ENCODE results near the gene SLC35B3. TPM values are rescaled to one million over a fixed set of nuclear protein-coding genes. Genes with fewer than 3 reads are reported as not detected.
"Not testable (repeated sequence)": the region's sequence is repeated elsewhere in the genome, so short reads cannot be mapped to it uniquely, and the experiment has no call there.

Gene SLC35B3
- total and polyA plus RNA-seq, 10 of the 15 experiments (the other 5 are each of a cell fraction or from before 2014, with no cell fraction given): 10.5 to 28.1 (median 12.4) TPM

DNA sequence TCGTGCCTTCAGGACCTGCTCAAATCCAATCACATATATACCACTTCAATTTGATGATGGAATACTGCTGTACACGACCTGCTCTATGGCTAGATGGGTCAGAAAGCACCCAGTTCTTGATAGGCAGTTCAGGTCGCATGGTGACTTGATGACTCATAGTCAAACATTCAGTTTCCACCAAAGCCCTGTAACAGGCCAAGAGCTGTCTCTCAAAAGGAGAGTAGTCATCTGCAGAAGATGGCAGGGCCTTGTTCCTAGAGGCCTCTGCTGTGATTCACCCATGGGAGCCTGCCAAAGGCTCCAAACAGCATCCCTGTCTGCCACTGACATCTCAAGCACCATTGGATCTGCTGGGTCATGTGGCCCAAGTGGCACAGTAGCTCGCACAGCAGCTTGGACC is 29.4 kb downstream of the SLC35B3 start:
- H3K4me3 ChIP-seq; H3K36me3 ChIP-seq (ENCODE audit: control insufficient read depth in 2 of 2, insufficient read depth in 2 of 2, low read length in 1 of 2); H2AFZ ChIP-seq (ENCODE audit: control insufficient read depth, low read depth, low read length); CTCF ChIA-PET; BruUV-seq (replicated peaks); ATAC-seq; H4K20me1 ChIP-seq (ENCODE audit: control insufficient read depth, insufficient read depth); DNase-seq (ENCODE audit: low read depth, low spot score); H3K27ac ChIP-seq (ENCODE audit: control insufficient read depth, insufficient read depth); H3K79me2 ChIP-seq (ENCODE audit: control insufficient read depth, insufficient read depth, low read length); H3K9ac ChIP-seq (ENCODE audit: control insufficient read depth, insufficient read depth, low read length); H3K27me3 ChIP-seq (replicated peaks in 1 of 2; ENCODE audit: control insufficient read depth in 2 of 2, insufficient read depth in 2 of 2, low read length in 1 of 2); SMC1A ChIA-PET (ENCODE audit: uncharacterized antibody, unreplicated experiment); H3K9me3 ChIP-seq (replicated peaks; ENCODE audit: control insufficient read depth, insufficient read depth, low read length); in situ Hi-C loops (cut with MboI); POLR2A ChIA-PET; FAIRE-seq; H3K4me1 ChIP-seq (ENCODE audit: control insufficient read depth, insufficient read depth, low read length); intact Hi-C loops (cut with micrococcal nuclease; ENCODE audit: unreplicated experiment); RAD21 ChIA-PET (ENCODE audit: unreplicated experiment); H3K4me2 ChIP-seq (ENCODE audit: control insufficient read depth, insufficient read depth): not testable (repeated sequence)
- 50% methylated on average over 4 of the region's 4 CpGs for WGBS (ENCODE audit: insufficient coverage, insufficient replicate concordance, low lambda C conversion rate, missing lambda C conversion rate)
- TF ChIP-seq, protein P1, sequence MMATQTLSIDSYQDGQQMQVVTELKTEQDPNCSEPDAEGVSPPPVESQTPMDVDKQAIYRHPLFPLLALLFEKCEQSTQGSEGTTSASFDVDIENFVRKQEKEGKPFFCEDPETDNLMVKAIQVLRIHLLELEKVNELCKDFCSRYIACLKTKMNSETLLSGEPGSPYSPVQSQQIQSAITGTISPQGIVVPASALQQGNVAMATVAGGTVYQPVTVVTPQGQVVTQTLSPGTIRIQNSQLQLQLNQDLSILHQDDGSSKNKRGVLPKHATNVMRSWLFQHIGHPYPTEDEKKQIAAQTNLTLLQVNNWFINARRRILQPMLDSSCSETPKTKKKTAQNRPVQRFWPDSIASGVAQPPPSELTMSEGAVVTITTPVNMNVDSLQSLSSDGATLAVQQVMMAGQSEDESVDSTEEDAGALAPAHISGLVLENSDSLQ (IDR thresholded peaks at IDR 0.05): peak; percentile 69

DNA sequence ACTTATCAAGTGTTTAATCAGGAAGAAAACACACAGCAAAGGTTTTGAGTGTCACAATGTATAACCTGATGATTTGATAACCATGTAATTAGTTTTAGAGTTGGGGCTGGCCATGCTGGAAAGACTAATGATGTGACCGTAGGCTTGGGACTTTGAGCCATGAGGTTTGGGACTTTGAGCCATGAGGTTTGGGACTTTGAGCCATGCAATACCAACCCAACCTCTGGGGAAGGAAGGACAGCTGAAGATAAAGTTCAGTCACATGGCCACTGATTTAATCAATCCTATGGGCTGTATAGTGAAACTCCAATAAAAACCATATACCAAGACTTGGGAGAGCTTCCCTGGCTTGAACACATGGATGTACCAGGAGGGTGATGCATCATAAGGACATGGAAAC is 32.8 kb downstream of the SLC35B3 start:
- 65% methylated on average over 1 of the region's 1 CpG for WGBS (ENCODE audit: insufficient coverage, insufficient replicate concordance, low lambda C conversion rate, missing lambda C conversion rate)
- no peaks in the 10 kb centered on the region for H3K27me3 ChIP-seq (replicated peaks in 1 of 2; ENCODE audit: control insufficient read depth in 2 of 2, insufficient read depth in 2 of 2, low read length in 1 of 2)
- no peak overlapping the region for H3K27ac ChIP-seq (ENCODE audit: control insufficient read depth, insufficient read depth)
- in situ Hi-C loops (cut with MboI): no loop called here
- CTCF ChIA-PET: no interaction called here
- H3K4me3 ChIP-seq: no peak overlapping the region
- POLR2A ChIA-PET: no interaction called here
- no peaks in the 10 kb centered on the region for H4K20me1 ChIP-seq (ENCODE audit: control insufficient read depth, insufficient read depth)
- intact Hi-C loops (cut with micrococcal nuclease; ENCODE audit: unreplicated experiment): no loop called here
- H3K4me1 ChIP-seq (ENCODE audit: control insufficient read depth, insufficient read depth, low read length): no peaks in the 10 kb centered on the region
- H3K36me3 ChIP-seq (ENCODE audit: control insufficient read depth in 2 of 2, insufficient read depth in 2 of 2, low read length in 1 of 2): no peaks in the 10 kb centered on the region; a peak in 1 of 4 replicates
- SMC1A ChIA-PET (ENCODE audit: uncharacterized antibody, unreplicated experiment): no interaction called here
- H3K9me3 ChIP-seq (replicated peaks; ENCODE audit: control insufficient read depth, insufficient read depth, low read length): no peaks in the 10 kb centered on the region
- H3K79me2 ChIP-seq (ENCODE audit: control insufficient read depth, insufficient read depth, low read length): no peaks in the 10 kb centered on the region
- RAD21 ChIA-PET (ENCODE audit: unreplicated experiment): no interaction called here
- no peak overlapping the region for H3K9ac ChIP-seq (ENCODE audit: control insufficient read depth, insufficient read depth, low read length)
- ATAC-seq (no peak), FAIRE-seq (no peak), DNase-seq (ENCODE audit: low read depth, low spot score) (no peak)
- no peak overlapping the region for H3K4me2 ChIP-seq (ENCODE audit: control insufficient read depth, insufficient read depth)
- BruUV-seq (replicated peaks): no TSS peak
- H2AFZ ChIP-seq (ENCODE audit: control insufficient read depth, low read depth, low read length): no peak overlapping the region
- TF ChIP-seq NFIC (IDR thresholded peaks at IDR 0.05; ENCODE audit: low read depth, low read length) (no peak), TAF1 (IDR thresholded peaks at IDR 0.05; ENCODE audit: borderline replicate concordance, low read depth, low read length) (no peak), SREBF2 (IDR thresholded peaks at IDR 0.05; ENCODE audit: low read length) (no peak), NRF1 (conservative IDR thresholded peaks at IDR 0.05; ENCODE audit: low read depth, low read length) (no peak), NFXL1 (IDR thresholded peaks at IDR 0.05; ENCODE audit: borderline replicate concordance) (no peak), HDGF (IDR thresholded peaks at IDR 0.05) (no peak)
- TF ChIP-seq, protein P2, sequence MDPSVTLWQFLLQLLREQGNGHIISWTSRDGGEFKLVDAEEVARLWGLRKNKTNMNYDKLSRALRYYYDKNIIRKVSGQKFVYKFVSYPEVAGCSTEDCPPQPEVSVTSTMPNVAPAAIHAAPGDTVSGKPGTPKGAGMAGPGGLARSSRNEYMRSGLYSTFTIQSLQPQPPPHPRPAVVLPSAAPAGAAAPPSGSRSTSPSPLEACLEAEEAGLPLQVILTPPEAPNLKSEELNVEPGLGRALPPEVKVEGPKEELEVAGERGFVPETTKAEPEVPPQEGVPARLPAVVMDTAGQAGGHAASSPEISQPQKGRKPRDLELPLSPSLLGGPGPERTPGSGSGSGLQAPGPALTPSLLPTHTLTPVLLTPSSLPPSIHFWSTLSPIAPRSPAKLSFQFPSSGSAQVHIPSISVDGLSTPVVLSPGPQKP (IDR thresholded peaks at IDR 0.05; ENCODE audit: low read depth, low read length): no peak
- TF ChIP-seq, protein P3, sequence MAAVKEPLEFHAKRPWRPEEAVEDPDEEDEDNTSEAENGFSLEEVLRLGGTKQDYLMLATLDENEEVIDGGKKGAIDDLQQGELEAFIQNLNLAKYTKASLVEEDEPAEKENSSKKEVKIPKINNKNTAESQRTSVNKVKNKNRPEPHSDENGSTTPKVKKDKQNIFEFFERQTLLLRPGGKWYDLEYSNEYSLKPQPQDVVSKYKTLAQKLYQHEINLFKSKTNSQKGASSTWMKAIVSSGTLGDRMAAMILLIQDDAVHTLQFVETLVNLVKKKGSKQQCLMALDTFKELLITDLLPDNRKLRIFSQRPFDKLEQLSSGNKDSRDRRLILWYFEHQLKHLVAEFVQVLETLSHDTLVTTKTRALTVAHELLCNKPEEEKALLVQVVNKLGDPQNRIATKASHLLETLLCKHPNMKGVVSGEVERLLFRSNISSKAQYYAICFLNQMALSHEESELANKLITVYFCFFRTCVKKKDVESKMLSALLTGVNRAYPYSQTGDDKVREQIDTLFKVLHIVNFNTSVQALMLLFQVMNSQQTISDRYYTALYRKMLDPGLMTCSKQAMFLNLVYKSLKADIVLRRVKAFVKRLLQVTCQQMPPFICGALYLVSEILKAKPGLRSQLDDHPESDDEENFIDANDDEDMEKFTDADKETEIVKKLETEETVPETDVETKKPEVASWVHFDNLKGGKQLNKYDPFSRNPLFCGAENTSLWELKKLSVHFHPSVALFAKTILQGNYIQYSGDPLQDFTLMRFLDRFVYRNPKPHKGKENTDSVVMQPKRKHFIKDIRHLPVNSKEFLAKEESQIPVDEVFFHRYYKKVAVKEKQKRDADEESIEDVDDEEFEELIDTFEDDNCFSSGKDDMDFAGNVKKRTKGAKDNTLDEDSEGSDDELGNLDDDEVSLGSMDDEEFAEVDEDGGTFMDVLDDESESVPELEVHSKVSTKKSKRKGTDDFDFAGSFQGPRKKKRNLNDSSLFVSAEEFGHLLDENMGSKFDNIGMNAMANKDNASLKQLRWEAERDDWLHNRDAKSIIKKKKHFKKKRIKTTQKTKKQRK (IDR thresholded peaks at IDR 0.05; ENCODE audit: low read depth, low read length): no peak
- TF ChIP-seq, protein P4, sequence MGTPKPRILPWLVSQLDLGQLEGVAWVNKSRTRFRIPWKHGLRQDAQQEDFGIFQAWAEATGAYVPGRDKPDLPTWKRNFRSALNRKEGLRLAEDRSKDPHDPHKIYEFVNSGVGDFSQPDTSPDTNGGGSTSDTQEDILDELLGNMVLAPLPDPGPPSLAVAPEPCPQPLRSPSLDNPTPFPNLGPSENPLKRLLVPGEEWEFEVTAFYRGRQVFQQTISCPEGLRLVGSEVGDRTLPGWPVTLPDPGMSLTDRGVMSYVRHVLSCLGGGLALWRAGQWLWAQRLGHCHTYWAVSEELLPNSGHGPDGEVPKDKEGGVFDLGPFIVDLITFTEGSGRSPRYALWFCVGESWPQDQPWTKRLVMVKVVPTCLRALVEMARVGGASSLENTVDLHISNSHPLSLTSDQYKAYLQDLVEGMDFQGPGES (IDR thresholded peaks at IDR 0.05): no peak

Data from GM12878 (cell line).